Progenitor cell of endocrine pancreas (in vitro differentiated cells): Measurements from ENCODE around the gene TTC19. TPM values are rescaled to one million over a fixed set of nuclear protein-coding genes. Genes with fewer than 3 reads are reported as not detected.

Source experiments
- DNase-seq: peaks from one replicate; pipeline ENCODE4 v3.0.0; 2021; ENCODE audit warnings: low spot score; ENCODE audit not compliant: unreplicated experiment
- H3K27ac Mint-ChIP-seq: 2 replicates; pipeline ENCODE4 v1.8.0; 2021; ENCODE audit warnings: mild to moderate bottlenecking, moderate library complexity, mixed read lengths
- H3K27me3 Mint-ChIP-seq: 2 replicates; pipeline ENCODE4 v1.8.0; 2021; ENCODE audit warnings: mixed read lengths
- H3K36me3 Mint-ChIP-seq: 2 replicates; pipeline ENCODE4 v1.8.0; 2022; ENCODE audit warnings: mixed read lengths; ENCODE audit not compliant: insufficient read depth
- H3K4me1 Mint-ChIP-seq: 2 replicates; pipeline ENCODE4 v1.8.0; 2021; ENCODE audit warnings: low read depth, mixed read lengths
- H3K4me3 Mint-ChIP-seq: 2 replicates; pipeline ENCODE4 v1.8.0; 2021; ENCODE audit warnings: low read depth, mild to moderate bottlenecking, moderate library complexity, mixed read lengths
- H3K9me3 Mint-ChIP-seq: 2 replicates; pipeline ENCODE4 v1.8.0; 2021; ENCODE audit warnings: low read depth, mixed read lengths
- CTCF ChIP-seq: fragments of 200-600 bp; sonication (generic); IDR thresholded peaks from one replicate; pipeline ENCODE4 v1.5.0; 2021; ENCODE audit warnings: antibody characterized with exemption, mild to moderate bottlenecking; ENCODE audit not compliant: unreplicated experiment
- total RNA-seq: library from RNA; stranded (reverse); gene quantifications from 2 replicates; pipeline ENCODE4 v1.2.1, GENCODE V29; 2021

TTC19 gene
- total RNA-seq, 1 donor from 2014 or later = 42.5 TPM

GRCh38 chr17:16013943-16014407, 14.4 kb downstream of the TTC19 start:
- no peak overlapping the region for H3K27ac Mint-ChIP-seq
- TF ChIP-seq CTCF = peak; percentile 56
- no peaks in the 10 kb centered on the region for H3K27me3 Mint-ChIP-seq
- no peaks in the 10 kb centered on the region for H3K9me3 Mint-ChIP-seq
- H3K36me3 Mint-ChIP-seq = peaks cover 27% of the 10 kb centered on the region
- H3K4me1 Mint-ChIP-seq = no peaks in the 10 kb centered on the region
- no peak overlapping the region for H3K4me3 Mint-ChIP-seq
- no peak for DNase-seq

- DNase-seq = no peak
- H3K4me1 Mint-ChIP-seq = no peaks in the 10 kb centered on the region
- no peak for TF ChIP-seq CTCF
- no peaks in the 10 kb centered on the region for H3K9me3 Mint-ChIP-seq
- H3K27me3 Mint-ChIP-seq = no peaks in the 10 kb centered on the region
- peaks cover 31% of the 10 kb centered on the region for H3K36me3 Mint-ChIP-seq
- no peak overlapping the region for H3K4me3 Mint-ChIP-seq
- H3K27ac Mint-ChIP-seq = no peak overlapping the region
Measured at GRCh38 chr17:16019347-16019746, 19.7 kb downstream of the TTC19 start.

- H3K27ac Mint-ChIP-seq = peak overlapping the region; percentile 8
- H3K9me3 Mint-ChIP-seq = no peaks in the 10 kb centered on the region
- peaks cover 8% of the 10 kb centered on the region for H3K4me1 Mint-ChIP-seq
- no peak for DNase-seq
- no peaks in the 10 kb centered on the region for H3K27me3 Mint-ChIP-seq
- TF ChIP-seq CTCF = no peak
- H3K36me3 Mint-ChIP-seq = peaks cover 44% of the 10 kb centered on the region
- H3K4me3 Mint-ChIP-seq = no peak overlapping the region
Measured at GRCh38 chr17:16023881-16024280, 24.3 kb downstream of the TTC19 start.

- Mint-ChIP-seq H3K4me1 (peaks cover 8% of the 10 kb centered on the region), H3K27ac (no peak overlapping the region), H3K4me3 (no peak overlapping the region), H3K9me3 (no peaks in the 10 kb centered on the region), H3K36me3 (peaks cover 46% of the 10 kb centered on the region), H3K27me3 (no peaks in the 10 kb centered on the region)
- TF ChIP-seq CTCF = no peak
- no peak for DNase-seq
Measured at GRCh38 chr17:16025202-16025601, 25.6 kb downstream of the TTC19 start.

GRCh38 chr17:16026895-16027294, 27.3 kb downstream of the TTC19 start:
- H3K27ac Mint-ChIP-seq = peak overlapping the region; percentile 50

More at GRCh38 chr17:16026895-16027294, 27.3 kb downstream of the TTC19 start:
- peaks cover 40% of the 10 kb centered on the region for H3K36me3 Mint-ChIP-seq
- no peak for DNase-seq
- no peaks in the 10 kb centered on the region for H3K27me3 Mint-ChIP-seq
- peaks cover 8% of the 10 kb centered on the region for H3K4me1 Mint-ChIP-seq
- no peak for TF ChIP-seq CTCF
- no peaks in the 10 kb centered on the region for H3K9me3 Mint-ChIP-seq
- H3K4me3 Mint-ChIP-seq = no peak overlapping the region
